Measurements from ENCODE around the gene SNRNP70.

SNRNP70 gene

DNA sequence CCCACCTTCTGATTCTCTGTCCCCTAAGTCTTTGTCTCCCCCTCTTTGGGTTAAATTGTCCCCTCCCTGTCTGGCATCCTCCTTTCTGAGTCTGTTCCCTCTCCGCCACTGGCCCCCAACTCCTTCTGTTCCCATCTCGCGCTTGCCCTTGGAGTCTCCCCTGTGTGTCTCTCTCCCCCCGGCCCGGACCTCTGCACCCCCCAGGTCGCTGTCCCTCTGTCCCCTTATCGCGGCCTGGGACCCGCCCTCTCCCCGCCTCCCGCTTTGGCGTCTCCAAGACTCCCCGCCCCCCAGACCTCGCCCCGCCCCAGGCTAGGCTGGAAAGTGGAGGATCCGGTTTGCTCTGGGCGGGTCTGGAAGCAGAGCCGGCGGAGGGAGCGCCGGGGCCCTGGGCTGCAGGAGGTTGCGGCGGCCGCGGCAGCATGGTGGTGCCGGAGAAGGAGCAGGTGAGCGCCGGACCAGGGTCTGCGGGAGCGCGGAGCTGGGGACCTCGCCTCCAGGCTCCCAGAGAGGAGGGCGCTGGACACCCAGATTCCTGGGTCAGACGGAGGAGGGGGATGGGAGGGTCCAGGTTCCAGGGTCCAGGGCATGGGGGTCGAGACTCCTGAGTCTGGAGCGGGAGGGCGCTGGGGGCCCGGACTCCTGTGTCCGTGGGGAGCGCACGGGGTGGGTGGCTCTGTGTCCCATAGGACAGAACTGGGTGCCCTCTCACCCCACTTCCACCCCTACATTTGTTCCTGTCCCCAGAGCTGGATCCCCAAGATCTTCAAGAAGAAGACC, 72.4 kb downstream of the SNRNP70 start, which contains the start of gene TRPM4:
TRPM4 (plus strand) TSS at position 348 of the 780 bp plus-strand sequence; CDS start at position 423, 75 bp downstream.
- no peaks in the 10 kb centered on the region for H3K36me3 Mint-ChIP-seq
- peak within 1 kb of the TSS; percentile 49 for H3K4me3 Mint-ChIP-seq
- H3K27me3 Mint-ChIP-seq = peaks cover 83% of the 10 kb centered on the region
- no peaks in the 10 kb centered on the region for H3K9me3 Mint-ChIP-seq
- peaks cover 4% of the 10 kb centered on the region for H3K4me1 Mint-ChIP-seq
- no peak within 1 kb of the TSS for H3K27ac Mint-ChIP-seq
- peak; percentile 73 for DNase-seq
- CTCF ChIA-PET = no interaction called here
